HCT116 (cell line): ENCODE data around the gene ZNF521. TPM values are rescaled to one million over a fixed set of nuclear protein-coding genes. Genes with fewer than 3 reads are reported as not detected.

Experiments
- ATAC-seq: fragments of 200-7000 bp; cut with Tn5 transposase; 2 replicates; pipeline ENCODE4 v1.9.1; 2020; ENCODE audit warnings: mild to moderate bottlenecking, moderate library complexity
- BruUV-seq: library from RNA; stranded (reverse); fragments of 400-500 nt; replicated peaks from 2 replicates; lab custom pipeline; 2021; lab: Mats Ljungman, UMichigan
- CTCF ChIA-PET: fragments of 300-600 bp; sonication (Branson Sonifier 250); formaldehyde crosslinking; loops from one replicate; lab custom pipeline; 2021; ENCODE audit warnings: antibody characterized with exemption; lab: Charles Lee
- POLR2A ChIA-PET: fragments of 300-600, 350-600 bp; sonication (Branson Sonifier 250); formaldehyde crosslinking; loops from one replicate; lab custom pipeline; 2021; ENCODE audit warnings: antibody characterized with exemption; lab: Charles Lee
- RAD21 ChIA-PET, 2 experiments: fragments of 300-600 bp; sonication (Branson Sonifier 250); formaldehyde crosslinking; loops; one replicate each; lab custom pipeline; 2023; ENCODE audit warnings: low total read pairs in 2 of 2; ENCODE audit not compliant: uncharacterized antibody in 2 of 2, unreplicated experiment in 2 of 2, low non-redundant PET in 1 of 2; lab: Charles Lee
- DNase-seq: peaks from one replicate; pipeline ENCODE4 v3.0.0-alpha.2; 2010; ENCODE audit warnings: low read depth, low spot score
- H2AFZ ChIP-seq: fragments of 200-600 bp; shearing (Covaris generic), sonication (generic); 2 replicates; pipeline ENCODE4 v1.6.1; 2017; ENCODE audit warnings: low read depth, mixed run types, mixed read lengths, antibody characterized with exemption, low read length; ENCODE audit not compliant: poor library complexity, severe bottlenecking
- H3K27ac ChIP-seq: 2 replicates; pipeline ENCODE4 v1.5.1; 2012; ENCODE audit warnings: low read depth, low read length
- H3K27me3 ChIP-seq: fragments of 200-600 bp; sonication (generic); 2 replicates; pipeline ENCODE4 v1.6.1; 2016; ENCODE audit warnings: mixed run types, low read length, mixed read lengths; ENCODE audit not compliant: insufficient read depth
- H3K36me3 ChIP-seq, 2 experiments: fragments of 200-500 bp in 1 of 2; fragments of 200-600 bp in 1 of 2; sonication (Bioruptor generic) in 1 of 2; sonication (generic) in 1 of 2; 2 replicates each; pipeline versions ENCODE4 v1.5.1 to v1.6.1; 2014 to 2016; ENCODE audit warnings: low read length in 2 of 2, inconsistent platforms in 1 of 2, mixed read lengths in 1 of 2, mixed run types in 1 of 2; ENCODE audit not compliant: insufficient read depth in 2 of 2, control insufficient read depth in 1 of 2
- H3K4me1 ChIP-seq, 2 experiments: fragments of 200-600 bp in 1 of 2; sonication (generic) in 1 of 2; 2 replicates each; pipeline versions ENCODE4 v1.5.1 to v1.6.1; 2012 to 2017; ENCODE audit warnings: low read length in 2 of 2, inconsistent platforms in 1 of 2, mild to moderate bottlenecking in 1 of 2, mixed read lengths in 1 of 2, mixed run types in 1 of 2, moderate library complexity in 1 of 2; ENCODE audit not compliant: insufficient read depth in 2 of 2, control insufficient read depth in 1 of 2
- H3K4me2 ChIP-seq: fragments of 200-600 bp; sonication (generic); 2 replicates; pipeline ENCODE4 v1.6.1; 2017; ENCODE audit warnings: mixed run types, low read length, mixed read lengths
- H3K4me3 ChIP-seq, 2 experiments: fragments of 200-600 bp in 1 of 2; sonication (generic) in 1 of 2; replicated peaks in 1 of 2; 2 replicates each; pipeline ENCODE4 v1.5.1; 2011 to 2016; ENCODE audit warnings: low read length in 2 of 2, control low read depth in 1 of 2, low read depth in 1 of 2, mild to moderate bottlenecking in 1 of 2, mixed read lengths in 1 of 2, mixed run types in 1 of 2
- H3K79me2 ChIP-seq: fragments of 200-600 bp; sonication (generic); 2 replicates; pipeline ENCODE4 v1.6.1; 2017; ENCODE audit warnings: mild to moderate bottlenecking, mixed run types, low read length, moderate library complexity, mixed read lengths; ENCODE audit not compliant: insufficient read depth
- H3K9ac ChIP-seq: fragments of 200-600 bp; sonication (generic); 2 replicates; pipeline ENCODE4 v1.6.1; 2016; ENCODE audit warnings: low read length, mixed read lengths
- H3K9me2 ChIP-seq: fragments of 200-600 bp; sonication (generic), shearing (Covaris generic); 2 replicates; pipeline ENCODE4 v1.6.1; 2017; ENCODE audit warnings: mixed run types, mild to moderate bottlenecking, moderate library complexity; ENCODE audit not compliant: insufficient read depth
- H3K9me3 ChIP-seq, 2 experiments: fragments of 200-500 bp in 1 of 2; fragments of 200-600 bp in 1 of 2; sonication (Bioruptor generic) in 1 of 2; sonication (generic) in 1 of 2; 2 replicates each; pipeline ENCODE4 v1.6.1; 2014 to 2017; ENCODE audit warnings: low read length in 2 of 2, mixed read lengths in 2 of 2, inconsistent platforms in 1 of 2, low read depth in 1 of 2, mild to moderate bottlenecking in 1 of 2, mixed run types in 1 of 2, moderate library complexity in 1 of 2; ENCODE audit not compliant: control insufficient read depth in 1 of 2, insufficient read depth in 1 of 2
- H4K20me1 ChIP-seq: fragments of 200-600 bp; sonication (generic), shearing (Covaris generic); 2 replicates; pipeline ENCODE4 v1.6.1; 2017; ENCODE audit warnings: mixed run types, mild to moderate bottlenecking, moderate library complexity; ENCODE audit not compliant: insufficient read depth
- EGR1 ChIP-seq: IDR thresholded peaks from 2 replicates; pipeline ENCODE4 v1.6.1; 2012; ENCODE audit warnings: low read depth
- ELF1 ChIP-seq: IDR thresholded peaks from 2 replicates; pipeline ENCODE4 v1.6.1; 2012; ENCODE audit warnings: low read depth, borderline replicate concordance
- EZH2 ChIP-seq: fragments of 200-600 bp; sonication (generic); IDR thresholded peaks from 2 replicates; pipeline ENCODE4 v1.6.1; 2017; ENCODE audit warnings: antibody characterized with exemption, mixed run types
- JUND ChIP-seq: IDR thresholded peaks from 2 replicates; pipeline ENCODE4 v1.6.1; 2012
- POLR2A ChIP-seq: IDR thresholded peaks from 2 replicates; pipeline ENCODE4 v1.7.0; 2011; ENCODE audit warnings: borderline replicate concordance; ENCODE audit not compliant: insufficient read depth, insufficient read length; ENCODE audit errors: extremely low read depth
- POLR2AphosphoS5 ChIP-seq: IDR thresholded peaks from 2 replicates; pipeline ENCODE4 v1.6.1; 2011; ENCODE audit warnings: mild to moderate bottlenecking, low read depth, low read length, moderate library complexity
- SIN3A ChIP-seq: IDR thresholded peaks from 2 replicates; pipeline ENCODE4 v1.6.1; 2012; ENCODE audit warnings: low read depth
- YY1 ChIP-seq: IDR thresholded peaks from 2 replicates; pipeline ENCODE4 v1.6.1; 2011; ENCODE audit warnings: low read length, low read depth, moderate library complexity, mild to moderate bottlenecking; ENCODE audit not compliant: insufficient replicate concordance; ENCODE audit errors: extremely low read depth
- ZFX ChIP-seq: fragments of 450-650 bp; IDR thresholded peaks from 2 replicates; pipeline ENCODE4 v1.6.1; 2017
- intact Hi-C: fragments of 100-400 bp; cut with micrococcal nuclease; formaldehyde crosslinking; loops from 2 replicates; pipeline ENCODE4 v1.10.0; 2022
- total RNA-seq: library from RNA; stranded (reverse); gene quantifications from one replicate; pipeline ENCODE4 v1.2.1, GENCODE V29; 2021; ENCODE audit not compliant: unreplicated experiment
- TF ChIP-seq, protein P1 (sequence below): IDR thresholded peaks from 2 replicates; pipeline ENCODE4 v1.6.1; 2012; ENCODE audit warnings: low read depth
- TF ChIP-seq, protein P2 (sequence below), 3 experiments: fragments of 200-600 bp in 1 of 3; sonication (generic) in 1 of 3; IDR thresholded peaks in 2 of 3; conservative IDR thresholded peaks in 1 of 3; 2 replicates each; pipeline ENCODE4 v1.5.1; 2012 to 2017; ENCODE audit warnings: low read depth in 2 of 3, low read length in 2 of 3, antibody characterized with exemption in 1 of 3, borderline replicate concordance in 1 of 3, control low read depth in 1 of 3, mild to moderate bottlenecking in 1 of 3, mixed read lengths in 1 of 3, mixed run types in 1 of 3, moderate library complexity in 1 of 3; ENCODE audit not compliant: insufficient read depth in 1 of 3

ZNF521 gene
- total RNA-seq, 1 experiment from 2014 or later = 0.10 TPM

DNA sequence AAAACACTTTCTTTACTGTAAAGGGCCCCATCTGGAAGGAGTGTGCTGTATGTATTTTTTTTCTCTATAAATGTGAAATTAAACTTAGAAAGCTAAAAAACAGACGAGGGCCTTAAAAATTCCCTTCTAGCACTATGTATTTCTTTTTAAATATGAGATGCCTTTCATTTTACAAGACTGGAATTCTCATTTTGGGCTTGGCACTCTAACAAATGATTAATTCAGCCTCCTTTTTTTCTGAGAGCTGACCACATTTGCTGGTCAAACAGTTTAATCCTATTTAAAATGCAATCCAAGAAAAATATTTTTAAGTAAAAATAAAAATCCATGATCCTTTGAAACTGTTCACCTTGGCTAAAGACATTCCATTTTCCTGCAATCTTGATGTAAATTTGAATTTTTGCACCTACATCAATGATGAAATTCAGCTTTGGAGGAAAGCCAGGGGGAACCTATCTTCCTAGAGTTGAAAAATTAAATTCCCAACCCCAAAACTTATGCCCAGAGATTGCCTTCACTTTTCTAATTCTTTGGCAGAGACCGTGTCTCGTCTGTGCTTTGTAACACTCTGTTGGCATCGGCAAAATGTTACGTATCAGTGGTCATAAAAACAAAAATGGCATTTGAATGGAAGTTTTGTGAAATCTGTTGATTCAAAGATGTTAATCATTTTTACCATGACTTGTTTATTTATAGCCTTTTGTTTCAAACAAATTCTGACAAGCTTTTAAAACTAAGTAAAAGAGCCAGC is 284.5 kb downstream of the ZNF521 start:
- Histone ChIP-seq H3K27ac (no peak overlapping the region), H3K36me3 (no peaks in the 10 kb centered on the region), H3K4me3 (no peak overlapping the region), H3K4me2 (no peak overlapping the region), H4K20me1 (no peaks in the 10 kb centered on the region), H3K79me2 (no peaks in the 10 kb centered on the region), H3K4me1 (no peaks in the 10 kb centered on the region), H3K27me3 (no peaks in the 10 kb centered on the region), H3K9me2 (no peaks in the 10 kb centered on the region), H2AFZ (no peak overlapping the region), H3K9ac (no peak overlapping the region), H3K9me3 (no peaks in the 10 kb centered on the region)
- ChIA-PET POLR2A (no interaction called here), RAD21 (no interaction called here), CTCF (no interaction called here)
- DNase-seq (no peak), ATAC-seq (no peak)
- no peak for TF ChIP-seq YY1
- intact Hi-C loops = no loop called here
- BruUV-seq = no TSS peak

DNA sequence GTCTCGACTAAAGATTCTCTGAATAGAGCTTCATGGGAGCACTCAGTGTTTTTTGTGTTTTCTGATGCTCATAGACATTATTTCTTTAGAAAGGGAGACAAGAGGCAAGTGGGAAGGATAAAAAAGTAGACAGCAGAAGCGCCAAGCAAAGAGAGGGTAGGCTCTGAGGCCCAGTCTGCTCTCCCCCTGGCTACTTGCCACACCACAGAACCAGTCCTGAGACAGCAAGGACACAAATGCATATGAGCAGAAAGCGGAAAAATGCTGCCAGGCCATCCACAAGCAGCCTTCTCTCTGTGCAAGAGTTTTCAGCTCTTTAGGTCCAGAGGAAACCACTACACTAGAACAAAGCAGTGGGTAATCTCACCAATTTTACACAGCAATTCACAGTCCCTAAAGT is 285.4 kb downstream of the ZNF521 start:
- RAD21 ChIA-PET = no interaction called here
- TF ChIP-seq POLR2A (no peak), SIN3A (no peak), ELF1 (no peak), ZFX (no peak), JUND (no peak), POLR2AphosphoS5 (no peak), EZH2 (no peak), EGR1 (no peak)
- TF ChIP-seq, protein P1, sequence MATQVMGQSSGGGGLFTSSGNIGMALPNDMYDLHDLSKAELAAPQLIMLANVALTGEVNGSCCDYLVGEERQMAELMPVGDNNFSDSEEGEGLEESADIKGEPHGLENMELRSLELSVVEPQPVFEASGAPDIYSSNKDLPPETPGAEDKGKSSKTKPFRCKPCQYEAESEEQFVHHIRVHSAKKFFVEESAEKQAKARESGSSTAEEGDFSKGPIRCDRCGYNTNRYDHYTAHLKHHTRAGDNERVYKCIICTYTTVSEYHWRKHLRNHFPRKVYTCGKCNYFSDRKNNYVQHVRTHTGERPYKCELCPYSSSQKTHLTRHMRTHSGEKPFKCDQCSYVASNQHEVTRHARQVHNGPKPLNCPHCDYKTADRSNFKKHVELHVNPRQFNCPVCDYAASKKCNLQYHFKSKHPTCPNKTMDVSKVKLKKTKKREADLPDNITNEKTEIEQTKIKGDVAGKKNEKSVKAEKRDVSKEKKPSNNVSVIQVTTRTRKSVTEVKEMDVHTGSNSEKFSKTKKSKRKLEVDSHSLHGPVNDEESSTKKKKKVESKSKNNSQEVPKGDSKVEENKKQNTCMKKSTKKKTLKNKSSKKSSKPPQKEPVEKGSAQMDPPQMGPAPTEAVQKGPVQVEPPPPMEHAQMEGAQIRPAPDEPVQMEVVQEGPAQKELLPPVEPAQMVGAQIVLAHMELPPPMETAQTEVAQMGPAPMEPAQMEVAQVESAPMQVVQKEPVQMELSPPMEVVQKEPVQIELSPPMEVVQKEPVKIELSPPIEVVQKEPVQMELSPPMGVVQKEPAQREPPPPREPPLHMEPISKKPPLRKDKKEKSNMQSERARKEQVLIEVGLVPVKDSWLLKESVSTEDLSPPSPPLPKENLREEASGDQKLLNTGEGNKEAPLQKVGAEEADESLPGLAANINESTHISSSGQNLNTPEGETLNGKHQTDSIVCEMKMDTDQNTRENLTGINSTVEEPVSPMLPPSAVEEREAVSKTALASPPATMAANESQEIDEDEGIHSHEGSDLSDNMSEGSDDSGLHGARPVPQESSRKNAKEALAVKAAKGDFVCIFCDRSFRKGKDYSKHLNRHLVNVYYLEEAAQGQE = no peak
- TF ChIP-seq, protein P2, sequence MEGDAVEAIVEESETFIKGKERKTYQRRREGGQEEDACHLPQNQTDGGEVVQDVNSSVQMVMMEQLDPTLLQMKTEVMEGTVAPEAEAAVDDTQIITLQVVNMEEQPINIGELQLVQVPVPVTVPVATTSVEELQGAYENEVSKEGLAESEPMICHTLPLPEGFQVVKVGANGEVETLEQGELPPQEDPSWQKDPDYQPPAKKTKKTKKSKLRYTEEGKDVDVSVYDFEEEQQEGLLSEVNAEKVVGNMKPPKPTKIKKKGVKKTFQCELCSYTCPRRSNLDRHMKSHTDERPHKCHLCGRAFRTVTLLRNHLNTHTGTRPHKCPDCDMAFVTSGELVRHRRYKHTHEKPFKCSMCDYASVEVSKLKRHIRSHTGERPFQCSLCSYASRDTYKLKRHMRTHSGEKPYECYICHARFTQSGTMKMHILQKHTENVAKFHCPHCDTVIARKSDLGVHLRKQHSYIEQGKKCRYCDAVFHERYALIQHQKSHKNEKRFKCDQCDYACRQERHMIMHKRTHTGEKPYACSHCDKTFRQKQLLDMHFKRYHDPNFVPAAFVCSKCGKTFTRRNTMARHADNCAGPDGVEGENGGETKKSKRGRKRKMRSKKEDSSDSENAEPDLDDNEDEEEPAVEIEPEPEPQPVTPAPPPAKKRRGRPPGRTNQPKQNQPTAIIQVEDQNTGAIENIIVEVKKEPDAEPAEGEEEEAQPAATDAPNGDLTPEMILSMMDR (IDR thresholded peaks at IDR 0.05 in 2 of 3, conservative IDR thresholded peaks at IDR 0.05 in 1 of 3; ENCODE audit: borderline replicate concordance in 1 of 3, insufficient read depth in 1 of 3, low read depth in 2 of 3, low read length in 2 of 3) = no peak

More for the DNA sequence above, 285.4 kb downstream of the ZNF521 start:
- Histone ChIP-seq H3K36me3 (no peaks in the 10 kb centered on the region), H4K20me1 (no peaks in the 10 kb centered on the region), H2AFZ (no peak overlapping the region), H3K27ac (no peak overlapping the region), H3K79me2 (no peaks in the 10 kb centered on the region), H3K9me3 (no peaks in the 10 kb centered on the region), H3K9ac (no peak overlapping the region), H3K4me3 (no peak overlapping the region), H3K27me3 (no peaks in the 10 kb centered on the region), H3K4me1 (no peaks in the 10 kb centered on the region), H3K4me2 (no peak overlapping the region), H3K9me2 (no peaks in the 10 kb centered on the region)
- no TSS peak for BruUV-seq
- ChIA-PET CTCF (no interaction called here), POLR2A (no interaction called here)
- ATAC-seq (no peak), DNase-seq (no peak)
- intact Hi-C loops = no loop called here
